ENCODE data around the gene ZNF91. TPM values are rescaled to one million over a fixed set of nuclear protein-coding genes. Genes with fewer than 3 reads are reported as not detected.
"Not testable (repeated sequence)": the region's sequence is repeated elsewhere in the genome, so short reads cannot be mapped to it uniquely, and the experiment has no call there.

Gene ZNF91
- total RNA-seq, 4 donors from 2014 or later, result 50.2 to 180 (median 92.3) TPM

DNA sequence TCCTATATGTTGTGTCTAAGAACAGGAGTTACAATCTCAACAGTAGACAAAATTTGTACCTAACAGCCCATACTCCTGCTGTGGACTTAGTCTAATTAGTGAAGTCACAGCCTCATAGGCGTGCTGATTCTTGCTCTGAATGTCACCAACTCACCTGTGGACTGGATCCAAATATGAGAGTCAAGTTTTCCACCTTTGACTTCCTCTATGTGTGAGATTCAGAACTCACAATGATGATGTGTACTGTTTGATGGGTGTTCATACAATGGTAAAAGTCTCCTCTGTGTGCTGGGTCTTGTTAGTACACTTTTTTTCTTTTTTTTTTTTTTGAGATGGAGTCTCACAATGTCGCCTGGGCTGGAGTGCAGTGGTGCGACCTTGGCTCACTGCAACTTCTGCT is 7.8 kb upstream of the ZNF91 start:
- Histone ChIP-seq H3K9me3 (no peaks in the 10 kb centered on the region), H3K36me3 (no peaks in the 10 kb centered on the region), H3K27ac (peak overlapping the region; percentile 19), H3K4me3 (no peak overlapping the region), H3K27me3 (no peaks in the 10 kb centered on the region), H3K4me1 (no peaks in the 10 kb centered on the region)
- DNase-seq (ENCODE audit: low spot score in 2 of 2), result no peak
- 79% methylated on average over 3 of the region's 3 CpGs for WGBS
- TF ChIP-seq, protein P1, sequence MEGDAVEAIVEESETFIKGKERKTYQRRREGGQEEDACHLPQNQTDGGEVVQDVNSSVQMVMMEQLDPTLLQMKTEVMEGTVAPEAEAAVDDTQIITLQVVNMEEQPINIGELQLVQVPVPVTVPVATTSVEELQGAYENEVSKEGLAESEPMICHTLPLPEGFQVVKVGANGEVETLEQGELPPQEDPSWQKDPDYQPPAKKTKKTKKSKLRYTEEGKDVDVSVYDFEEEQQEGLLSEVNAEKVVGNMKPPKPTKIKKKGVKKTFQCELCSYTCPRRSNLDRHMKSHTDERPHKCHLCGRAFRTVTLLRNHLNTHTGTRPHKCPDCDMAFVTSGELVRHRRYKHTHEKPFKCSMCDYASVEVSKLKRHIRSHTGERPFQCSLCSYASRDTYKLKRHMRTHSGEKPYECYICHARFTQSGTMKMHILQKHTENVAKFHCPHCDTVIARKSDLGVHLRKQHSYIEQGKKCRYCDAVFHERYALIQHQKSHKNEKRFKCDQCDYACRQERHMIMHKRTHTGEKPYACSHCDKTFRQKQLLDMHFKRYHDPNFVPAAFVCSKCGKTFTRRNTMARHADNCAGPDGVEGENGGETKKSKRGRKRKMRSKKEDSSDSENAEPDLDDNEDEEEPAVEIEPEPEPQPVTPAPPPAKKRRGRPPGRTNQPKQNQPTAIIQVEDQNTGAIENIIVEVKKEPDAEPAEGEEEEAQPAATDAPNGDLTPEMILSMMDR (IDR thresholded peaks at IDR 0.05), result no peak

DNA sequence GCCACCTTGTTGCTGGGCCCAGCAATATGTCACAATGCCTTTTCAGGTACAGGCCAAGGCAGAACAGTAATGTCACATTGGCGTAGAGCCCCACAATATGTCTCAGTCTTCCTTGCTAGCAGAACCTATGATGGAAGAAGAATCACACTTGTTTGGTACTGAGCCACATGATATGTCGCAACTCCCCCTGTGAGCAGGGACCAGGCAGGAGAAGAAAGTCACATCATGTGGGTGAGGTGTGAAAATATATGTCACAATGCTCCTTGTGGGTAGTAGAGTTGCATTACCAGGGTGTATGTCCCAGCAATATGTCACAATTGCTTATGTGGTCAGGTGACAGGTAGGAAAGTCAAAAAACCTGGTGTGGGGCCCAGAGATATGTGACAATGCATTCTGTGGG is 7.1 kb upstream of the ZNF91 start:
- no peaks in the 10 kb centered on the region for H3K9me3 ChIP-seq
- no peaks in the 10 kb centered on the region for H3K4me1 ChIP-seq
- 92% methylated on average over 2 of the region's 2 CpGs for WGBS
- H3K27me3 ChIP-seq, result no peaks in the 10 kb centered on the region
- TF ChIP-seq, protein P1 (IDR thresholded peaks at IDR 0.05), result no peak
- TF ChIP-seq POLR2A (IDR thresholded peaks at IDR 0.05) (no peak), POLR2AphosphoS5 (IDR thresholded peaks at IDR 0.05) (peak in 1 of 3 donors; percentile 15)
- DNase-seq (ENCODE audit: low spot score in 2 of 2), result no peak
- H3K36me3 ChIP-seq, result no peaks in the 10 kb centered on the region
- H3K4me3 ChIP-seq, result no peak overlapping the region
- peak overlapping the region; percentile 19 for H3K27ac ChIP-seq

DNA sequence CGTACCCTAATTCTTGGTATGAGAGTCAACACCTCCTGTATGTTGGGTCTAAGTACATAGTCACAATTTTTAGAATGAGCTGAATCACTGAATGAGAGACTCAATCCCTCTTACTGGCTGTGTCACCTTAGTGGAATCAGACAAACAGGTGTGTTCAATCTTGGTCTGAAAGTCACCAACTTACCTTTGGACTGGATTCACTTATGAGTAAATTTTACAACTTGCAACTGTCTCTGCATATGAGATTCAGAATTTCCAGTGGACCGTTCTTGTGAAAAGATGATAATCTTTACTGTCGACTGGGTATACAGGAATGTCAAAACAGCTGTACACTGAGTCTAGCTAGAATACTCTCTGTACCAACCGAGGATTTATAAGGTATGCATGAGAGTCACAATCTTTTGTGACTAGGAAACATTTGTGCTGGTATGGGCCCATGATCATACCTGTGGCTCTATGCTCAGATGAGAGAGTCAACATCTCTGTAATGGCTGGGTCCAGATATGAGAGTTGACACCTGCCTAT is 5.9 kb upstream of the ZNF91 start:
- H3K4me1 ChIP-seq, result no peaks in the 10 kb centered on the region
- no peaks in the 10 kb centered on the region for H3K9me3 ChIP-seq
- no peaks in the 10 kb centered on the region for H3K36me3 ChIP-seq
- TF ChIP-seq POLR2AphosphoS5 (IDR thresholded peaks at IDR 0.05) (no peak), POLR2A (IDR thresholded peaks at IDR 0.05) (no peak), EP300 (IDR thresholded peaks at IDR 0.05) (no peak)
- TF ChIP-seq, protein P1 (IDR thresholded peaks at IDR 0.05), result no peak
- no peak for DNase-seq (ENCODE audit: low spot score in 2 of 2)
- WGBS, result 89% methylated on average over 4 of the region's 4 CpGs
- no peak overlapping the region for H3K4me3 ChIP-seq
- no peaks in the 10 kb centered on the region for H3K27me3 ChIP-seq
- no peak overlapping the region for H3K27ac ChIP-seq

DNA sequence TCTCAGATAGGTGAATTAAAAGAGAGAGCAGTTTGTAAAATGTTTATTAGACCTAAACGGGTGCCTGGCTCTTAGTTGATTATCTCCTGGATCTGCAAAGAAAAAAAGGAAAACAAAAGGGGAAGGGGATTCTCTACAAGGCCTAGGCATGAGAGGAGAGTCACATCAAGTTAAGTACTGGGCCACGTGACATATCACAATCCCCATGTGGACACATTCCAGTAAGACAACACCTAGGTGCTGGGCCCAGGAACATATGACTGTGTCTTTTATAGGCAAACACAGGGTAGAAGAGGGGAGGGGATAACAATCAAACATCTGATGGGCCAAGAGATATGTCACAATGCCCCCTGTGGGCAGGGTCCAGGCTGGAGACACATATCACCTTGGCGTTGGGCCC is 4.2 kb upstream of the ZNF91 start:
- Histone ChIP-seq H3K27me3 (no peaks in the 10 kb centered on the region), H3K36me3 (no peaks in the 10 kb centered on the region), H3K27ac (no peak overlapping the region), H3K9me3 (no peaks in the 10 kb centered on the region), H3K4me1 (peaks cover 6% of the 10 kb centered on the region), H3K4me3 (no peak overlapping the region)
- TF ChIP-seq POLR2A (IDR thresholded peaks at IDR 0.05) (no peak), EP300 (IDR thresholded peaks at IDR 0.05) (no peak), POLR2AphosphoS5 (IDR thresholded peaks at IDR 0.05) (no peak)
- TF ChIP-seq, protein P1 (IDR thresholded peaks at IDR 0.05), result no peak
- WGBS, result 90% methylated on average over 3 of the region's 3 CpGs
- DNase-seq (ENCODE audit: low spot score in 2 of 2), result no peak

DNA sequence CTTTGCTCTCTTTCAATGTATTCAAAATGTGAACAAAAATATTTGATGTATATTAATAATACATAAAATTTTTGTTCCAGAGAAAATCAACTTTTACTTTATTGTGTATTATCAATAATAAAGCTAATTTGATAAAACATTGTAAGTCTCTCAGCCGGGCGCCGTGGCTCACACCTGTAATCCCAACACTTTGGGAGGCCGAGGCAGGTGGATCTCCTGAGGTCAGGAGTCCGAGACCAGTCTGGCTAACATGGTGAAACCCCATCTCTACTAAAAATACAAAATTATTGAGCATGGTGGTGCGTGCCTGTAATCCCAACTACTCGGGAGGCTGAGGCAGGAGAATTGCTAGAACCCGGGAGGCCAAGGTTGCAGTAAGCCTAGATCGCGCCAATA is 449 bp upstream of the ZNF91 start:
- H3K27me3 ChIP-seq; H3K36me3 ChIP-seq; H3K9me3 ChIP-seq; DNase-seq (ENCODE audit: low spot score in 2 of 2): not testable (repeated sequence)
- Histone ChIP-seq H3K4me1 (peaks cover 33% of the 10 kb centered on the region), H3K4me3 (peak overlapping the region; percentile 89), H3K27ac (peak overlapping the region; percentile 99)
- WGBS, result 86% methylated on average over 10 of the region's 10 CpGs

DNA sequence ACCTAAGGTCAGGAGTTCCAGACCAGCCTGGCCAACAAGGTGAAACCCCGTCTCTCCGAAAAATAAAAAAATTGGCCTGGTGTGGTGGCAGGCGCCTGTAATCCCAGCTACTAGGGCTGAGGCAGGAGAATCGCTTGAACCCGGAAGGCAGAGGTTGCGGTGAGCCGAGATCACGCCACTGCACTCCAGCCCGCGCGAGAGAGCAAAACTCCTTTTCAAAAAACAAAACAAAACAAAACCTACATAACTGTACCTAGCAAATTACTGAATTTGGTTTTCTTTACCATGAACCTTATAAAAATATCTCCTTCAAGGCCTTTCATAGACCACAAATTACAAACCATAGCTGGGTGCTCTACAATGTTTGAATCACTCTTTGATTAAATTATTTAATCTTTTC is 760 bp downstream of the ZNF91 start:
- no peak for DNase-seq (ENCODE audit: low spot score in 2 of 2)

More for the DNA sequence above, 760 bp downstream of the ZNF91 start:
- Histone ChIP-seq H3K4me3 (peak overlapping the region; percentile 89), H3K9me3 (no peaks in the 10 kb centered on the region), H3K27ac (peak overlapping the region; percentile 99), H3K27me3 (no peaks in the 10 kb centered on the region), H3K4me1 (peaks cover 33% of the 10 kb centered on the region), H3K36me3 (peaks cover 3% of the 10 kb centered on the region)
- no peak for TF ChIP-seq POLR2AphosphoS5 (IDR thresholded peaks at IDR 0.05)
- TF ChIP-seq EP300 (IDR thresholded peaks at IDR 0.05), result no peak
- TF ChIP-seq, protein P1 (IDR thresholded peaks at IDR 0.05), result no peak
- no peak for TF ChIP-seq POLR2A (IDR thresholded peaks at IDR 0.05)
- 2% methylated on average over 11 of the region's 11 CpGs for WGBS
